Measurements from ENCODE around the gene ROBO1.

The ROBO1 gene

DNA sequence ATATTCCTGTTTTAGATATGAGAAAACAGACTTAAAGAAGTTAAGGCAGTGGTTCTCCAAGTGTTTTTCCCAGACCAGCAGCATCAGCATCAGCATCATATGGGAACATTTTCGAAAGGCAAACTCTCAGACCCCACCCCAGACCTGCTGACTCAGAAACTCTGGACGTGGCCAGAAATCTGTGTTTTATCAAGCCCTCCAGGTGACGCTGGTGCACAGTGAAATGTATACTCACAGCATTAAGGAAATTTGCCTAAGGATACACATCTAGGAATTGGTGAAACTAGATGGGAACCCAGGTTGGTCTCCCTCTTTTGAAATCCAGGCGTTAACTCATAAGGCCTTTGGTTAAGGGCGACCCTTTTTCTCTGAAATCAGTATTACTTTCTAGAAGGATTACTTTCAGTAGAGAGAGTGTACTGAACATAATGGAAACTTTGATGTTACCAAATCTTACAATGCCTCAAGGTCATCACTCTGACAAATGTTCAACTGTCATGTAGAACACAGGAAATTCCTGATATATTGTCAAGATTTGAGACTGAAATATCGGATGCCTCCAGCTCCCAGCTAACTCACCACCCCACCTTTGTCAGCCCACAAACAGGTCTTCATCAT, 910.2 kb downstream of the ROBO1 start:
- H3K9me3 Mint-ChIP-seq: peaks cover 15% of the 10 kb centered on the region
- no peaks in the 10 kb centered on the region for H3K4me1 Mint-ChIP-seq (ENCODE audit: low read depth)
- no peaks in the 10 kb centered on the region for H3K36me3 Mint-ChIP-seq (ENCODE audit: low read depth)
- no peak overlapping the region for H3K27ac Mint-ChIP-seq
- H3K27me3 Mint-ChIP-seq: no peaks in the 10 kb centered on the region
- no peak overlapping the region for H3K4me3 Mint-ChIP-seq
- no peak for DNase-seq

DNA sequence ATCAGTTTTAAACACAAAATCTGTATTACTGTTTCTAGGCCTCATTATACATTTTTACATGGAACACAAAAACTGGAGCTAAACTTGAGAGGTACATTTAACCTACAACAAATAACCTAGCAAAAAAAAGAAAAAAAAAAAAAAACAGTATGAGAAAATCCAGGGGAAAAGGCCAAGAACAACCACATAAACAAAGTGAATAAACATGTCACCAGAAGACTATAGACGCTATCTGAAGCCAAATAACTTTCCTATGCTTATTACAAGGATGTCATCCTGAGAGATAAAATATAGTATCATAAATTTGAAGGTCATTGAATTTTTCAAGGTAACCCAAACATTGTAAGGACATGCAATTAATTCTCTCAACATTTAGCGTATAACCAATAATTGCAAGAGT, 911.6 kb downstream of the ROBO1 start:
- Mint-ChIP-seq H3K27me3 (no peaks in the 10 kb centered on the region), H3K9me3 (peaks cover 11% of the 10 kb centered on the region), H3K36me3 (ENCODE audit: low read depth) (no peaks in the 10 kb centered on the region), H3K4me3 (no peak overlapping the region), H3K27ac (no peak overlapping the region), H3K4me1 (ENCODE audit: low read depth) (no peaks in the 10 kb centered on the region)
- DNase-seq: no peak

DNA sequence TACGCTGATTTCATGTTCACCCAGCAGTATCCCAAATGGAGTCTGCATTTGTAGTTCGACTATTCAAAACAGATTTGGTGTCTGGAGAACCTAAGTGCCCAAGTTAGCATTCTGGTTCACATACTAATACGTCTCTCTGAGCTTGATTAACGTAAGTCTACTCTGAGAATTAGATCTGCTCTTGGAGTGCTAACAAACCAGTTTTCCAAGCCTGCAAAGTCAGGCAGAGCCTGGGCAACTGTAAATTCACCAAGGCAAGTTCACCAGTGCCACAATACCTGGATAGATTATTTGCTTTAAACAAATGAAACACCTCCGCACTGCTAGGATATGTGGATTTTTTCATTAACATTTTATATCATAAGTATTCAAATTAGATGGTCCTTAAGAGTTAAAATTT, 912.6 kb downstream of the ROBO1 start:
- no peak for DNase-seq
- Mint-ChIP-seq H3K27ac (no peak overlapping the region), H3K4me1 (ENCODE audit: low read depth) (no peaks in the 10 kb centered on the region), H3K9me3 (peaks cover 9% of the 10 kb centered on the region), H3K27me3 (no peaks in the 10 kb centered on the region), H3K36me3 (ENCODE audit: low read depth) (no peaks in the 10 kb centered on the region), H3K4me3 (no peak overlapping the region)

DNA sequence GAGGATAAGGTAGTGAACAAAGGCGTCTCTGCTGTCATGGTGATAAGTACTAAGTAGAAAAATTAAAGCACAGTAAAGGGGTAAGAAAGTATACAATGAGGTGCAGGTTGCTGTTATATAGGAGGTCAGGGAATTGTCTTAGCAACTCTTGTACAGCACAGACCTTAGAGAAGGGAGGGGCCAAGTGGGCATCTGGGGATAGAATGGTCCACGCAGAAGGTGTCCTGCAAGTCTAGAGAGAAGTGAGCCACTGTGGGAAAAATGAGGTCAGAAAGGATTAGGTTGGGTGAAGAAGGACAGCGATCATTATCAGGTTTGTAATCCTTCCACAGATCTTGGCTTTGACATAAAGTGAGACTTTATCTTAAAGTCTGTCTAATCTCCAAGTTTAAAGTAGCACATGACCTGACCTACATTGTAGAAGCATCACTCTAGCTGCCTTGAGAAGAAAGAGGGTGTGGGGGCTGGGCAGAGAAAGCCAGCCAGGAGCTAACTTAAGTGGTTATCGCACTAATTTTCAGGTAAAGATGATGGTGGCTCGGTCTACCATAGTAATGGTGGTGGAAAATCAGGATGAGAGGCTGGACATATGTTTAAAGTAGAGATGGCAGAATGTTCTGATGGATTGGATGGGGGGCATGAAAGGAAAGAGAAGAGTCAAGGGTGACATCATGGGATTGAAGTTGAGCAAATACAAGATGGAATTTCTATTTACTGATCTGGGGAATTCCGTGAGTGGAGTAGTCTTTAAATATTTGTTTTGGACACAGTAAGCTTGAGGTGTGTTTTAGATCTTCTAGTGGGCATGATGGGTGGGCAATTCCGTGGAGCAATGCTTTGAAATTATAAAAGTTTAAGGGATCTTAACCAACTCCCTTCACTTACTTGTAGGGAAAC, 919.2 kb downstream of the ROBO1 start:
- Mint-ChIP-seq H3K36me3 (ENCODE audit: low read depth) (no peaks in the 10 kb centered on the region), H3K4me1 (ENCODE audit: low read depth) (no peaks in the 10 kb centered on the region), H3K27me3 (no peaks in the 10 kb centered on the region), H3K9me3 (peaks cover 2% of the 10 kb centered on the region), H3K27ac (no peak overlapping the region), H3K4me3 (no peak overlapping the region)
- no peak for DNase-seq

DNA sequence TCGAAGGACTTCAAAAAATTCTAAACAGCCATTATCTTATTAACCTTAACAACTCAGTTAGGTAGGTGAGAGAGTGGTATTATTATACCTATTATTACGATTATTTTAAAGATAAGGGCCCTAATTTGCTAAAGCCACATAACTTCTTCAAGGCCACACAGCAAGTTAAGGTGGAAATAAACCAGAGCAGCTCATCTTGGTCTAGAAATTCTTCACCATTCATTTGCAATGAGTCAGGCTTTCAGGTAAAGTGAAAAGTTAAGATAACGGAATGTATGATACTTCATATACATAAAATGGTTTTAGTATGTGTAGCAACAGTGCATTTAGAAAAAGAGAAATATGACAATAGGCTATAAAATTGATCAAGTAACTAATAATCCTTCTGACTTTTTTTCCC, 920.2 kb downstream of the ROBO1 start:
- no peak for DNase-seq
- H3K36me3 Mint-ChIP-seq (ENCODE audit: low read depth): no peaks in the 10 kb centered on the region
- H3K4me3 Mint-ChIP-seq: no peak overlapping the region
- peaks cover 2% of the 10 kb centered on the region for H3K9me3 Mint-ChIP-seq
- H3K4me1 Mint-ChIP-seq (ENCODE audit: low read depth): no peaks in the 10 kb centered on the region
- no peaks in the 10 kb centered on the region for H3K27me3 Mint-ChIP-seq
- H3K27ac Mint-ChIP-seq: no peak overlapping the region

DNA sequence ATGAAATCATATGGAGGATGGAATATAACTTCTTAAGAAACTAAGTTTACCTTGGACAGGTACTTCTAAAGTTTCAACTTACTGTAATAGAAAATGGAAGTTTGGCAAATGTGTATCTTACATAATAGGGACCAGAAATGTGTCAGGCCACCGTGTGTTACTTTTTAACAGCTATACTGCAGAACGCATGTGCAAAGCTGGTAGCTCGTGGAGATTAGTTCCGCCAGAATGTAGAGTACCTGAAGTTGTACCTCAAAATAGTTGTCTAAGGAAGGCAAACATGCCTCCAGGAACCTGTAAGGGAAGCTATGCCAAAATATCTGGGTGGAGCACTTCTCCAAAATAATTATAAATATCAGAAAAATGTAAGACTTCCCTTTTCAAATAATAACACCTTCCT, 920.6 kb downstream of the ROBO1 start:
- H3K27ac Mint-ChIP-seq: no peak overlapping the region
- H3K27me3 Mint-ChIP-seq: no peaks in the 10 kb centered on the region
- H3K9me3 Mint-ChIP-seq: peaks cover 2% of the 10 kb centered on the region
- no peak overlapping the region for H3K4me3 Mint-ChIP-seq
- no peaks in the 10 kb centered on the region for H3K4me1 Mint-ChIP-seq (ENCODE audit: low read depth)
- no peaks in the 10 kb centered on the region for H3K36me3 Mint-ChIP-seq (ENCODE audit: low read depth)
- DNase-seq: no peak

DNA sequence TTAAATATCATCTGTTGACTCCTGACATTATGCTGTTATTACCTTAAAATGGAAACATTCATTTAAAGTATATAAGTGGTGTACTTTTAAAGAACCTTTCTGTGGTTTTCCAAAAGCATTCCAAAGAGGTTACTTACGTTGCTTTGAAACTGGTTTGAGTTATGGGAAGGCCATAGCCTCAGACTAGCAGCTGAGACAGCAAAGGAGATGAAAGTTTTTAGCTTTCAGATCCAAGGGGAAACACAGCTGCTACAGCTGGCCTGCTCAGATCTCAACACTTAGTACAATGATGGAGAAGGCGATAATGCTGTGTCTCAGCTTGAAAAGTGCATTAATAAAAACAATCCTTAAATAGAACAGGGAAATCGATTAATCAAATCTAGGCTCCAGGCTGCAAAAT, 921.1 kb downstream of the ROBO1 start:
- H3K9me3 Mint-ChIP-seq: peaks cover 2% of the 10 kb centered on the region

DNA sequence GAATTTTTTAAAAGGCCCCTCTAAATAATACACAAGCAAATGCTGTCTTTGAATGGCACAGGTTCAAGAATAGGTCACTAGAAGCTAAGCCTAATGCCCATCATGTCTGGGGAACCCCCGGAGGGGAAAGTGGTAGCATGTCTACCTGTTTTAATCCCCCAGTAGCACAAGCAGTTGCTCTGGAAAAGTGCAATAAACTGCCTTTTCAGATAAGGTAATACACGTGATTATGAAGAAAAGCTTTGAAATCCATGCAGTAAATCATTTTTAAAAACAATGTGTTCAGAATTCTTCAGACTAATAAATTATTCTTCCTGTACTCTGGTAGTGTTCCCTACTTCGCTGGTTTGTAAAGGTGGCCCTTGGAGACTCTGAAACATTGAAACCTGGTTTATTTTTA, 922.2 kb downstream of the ROBO1 start:
- no peaks in the 10 kb centered on the region for H3K36me3 Mint-ChIP-seq (ENCODE audit: low read depth)
- H3K9me3 Mint-ChIP-seq: peaks cover 2% of the 10 kb centered on the region
- DNase-seq: no peak
- no peaks in the 10 kb centered on the region for H3K4me1 Mint-ChIP-seq (ENCODE audit: low read depth)
- H3K27me3 Mint-ChIP-seq: no peaks in the 10 kb centered on the region
- no peak overlapping the region for H3K4me3 Mint-ChIP-seq
- no peak overlapping the region for H3K27ac Mint-ChIP-seq

More for the DNA sequence above, 921.1 kb downstream of the ROBO1 start:
- Mint-ChIP-seq H3K27ac (no peak overlapping the region), H3K36me3 (ENCODE audit: low read depth) (no peaks in the 10 kb centered on the region), H3K27me3 (no peaks in the 10 kb centered on the region), H3K4me1 (ENCODE audit: low read depth) (no peaks in the 10 kb centered on the region), H3K4me3 (no peak overlapping the region)
- no peak for DNase-seq

DNA sequence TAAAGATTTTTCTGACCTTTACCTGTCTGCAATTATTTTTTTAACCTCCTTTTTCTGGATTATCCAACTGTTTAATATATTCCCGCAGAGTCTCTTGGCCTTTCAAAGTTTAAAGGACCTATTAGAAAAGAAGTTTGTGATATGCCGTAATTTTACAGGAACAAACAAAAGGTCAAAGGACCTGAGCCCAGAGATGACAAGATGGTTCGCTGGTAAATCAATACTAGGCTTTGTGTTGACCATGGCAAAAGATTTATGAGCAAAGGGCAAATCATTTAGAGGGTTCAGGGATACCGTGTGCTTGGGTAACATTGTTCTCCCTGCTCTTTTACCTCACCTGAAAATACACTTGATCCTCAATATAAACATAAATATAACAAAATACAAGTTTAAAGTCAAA, 923.5 kb downstream of the ROBO1 start:
- no peaks in the 10 kb centered on the region for H3K4me1 Mint-ChIP-seq (ENCODE audit: low read depth)
- peaks cover 3% of the 10 kb centered on the region for H3K9me3 Mint-ChIP-seq
- H3K36me3 Mint-ChIP-seq (ENCODE audit: low read depth): no peaks in the 10 kb centered on the region
- no peak overlapping the region for H3K27ac Mint-ChIP-seq
- DNase-seq: no peak
- no peaks in the 10 kb centered on the region for H3K27me3 Mint-ChIP-seq
- H3K4me3 Mint-ChIP-seq: no peak overlapping the region

DNA sequence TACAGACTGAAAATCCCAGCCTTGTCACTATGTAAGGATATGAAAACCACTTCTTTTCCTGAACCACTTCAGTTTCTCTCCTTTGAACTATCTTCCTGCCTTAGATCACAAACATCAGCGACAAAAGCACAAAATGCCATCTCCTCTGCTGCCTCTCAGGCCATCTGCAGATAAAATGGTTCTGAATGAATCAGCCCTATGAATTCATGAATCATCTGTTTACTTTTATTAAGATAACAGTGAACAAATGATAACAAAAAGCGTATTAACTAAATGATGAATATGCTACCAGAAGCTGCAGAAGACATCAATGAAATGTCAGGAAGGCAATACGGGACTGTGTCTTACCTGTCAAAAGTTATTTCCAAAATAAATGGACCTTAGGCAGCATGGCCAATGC, 928.1 kb downstream of the ROBO1 start:
- H3K9me3 Mint-ChIP-seq: peaks cover 11% of the 10 kb centered on the region

DNA sequence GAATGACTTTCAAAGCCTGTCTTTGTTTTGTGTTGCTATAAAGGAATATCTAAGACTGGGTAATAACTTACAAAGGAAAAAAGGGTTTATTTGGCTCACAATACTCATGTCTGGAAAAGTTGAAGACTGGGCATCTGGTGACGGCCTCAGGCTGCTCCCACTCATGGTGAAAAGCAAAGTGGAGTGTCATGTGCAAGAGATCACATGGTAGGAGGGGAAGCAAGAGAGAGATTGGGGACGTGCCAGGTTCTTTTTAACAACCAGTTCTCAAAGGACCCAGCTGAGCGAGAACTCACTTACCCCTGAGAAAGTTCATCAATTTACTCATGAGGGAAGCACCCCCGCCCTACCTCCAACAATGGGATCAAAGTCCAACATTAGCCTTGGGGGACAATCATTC, 929.4 kb downstream of the ROBO1 start:
- Mint-ChIP-seq H3K27me3 (no peaks in the 10 kb centered on the region), H3K27ac (no peak overlapping the region), H3K4me1 (ENCODE audit: low read depth) (no peaks in the 10 kb centered on the region), H3K9me3 (peaks cover 11% of the 10 kb centered on the region), H3K36me3 (ENCODE audit: low read depth) (no peaks in the 10 kb centered on the region), H3K4me3 (no peak overlapping the region)
- DNase-seq: no peak

More for the DNA sequence above, 928.1 kb downstream of the ROBO1 start:
- Mint-ChIP-seq H3K27me3 (no peaks in the 10 kb centered on the region), H3K27ac (no peak overlapping the region), H3K4me1 (ENCODE audit: low read depth) (no peaks in the 10 kb centered on the region), H3K36me3 (ENCODE audit: low read depth) (no peaks in the 10 kb centered on the region), H3K4me3 (no peak overlapping the region)
- DNase-seq: no peak

DNA sequence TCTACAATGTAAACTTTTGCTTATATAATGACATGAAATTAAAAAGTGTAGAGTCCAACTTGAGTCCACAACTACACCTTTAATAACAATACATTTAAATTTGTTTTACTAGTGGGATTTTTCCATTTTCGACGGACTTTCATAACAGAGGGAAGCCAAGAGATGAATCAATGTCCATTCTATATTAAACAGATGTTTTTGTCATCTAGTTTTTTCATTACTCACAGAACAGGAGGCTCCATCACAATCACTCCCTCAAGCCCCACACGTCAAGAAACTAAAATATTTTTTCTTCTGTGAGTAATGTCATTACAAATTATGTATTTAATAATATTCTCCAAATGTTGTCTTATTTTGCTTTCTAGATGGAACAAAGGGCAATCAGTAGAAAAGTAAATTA, 932.9 kb downstream of the ROBO1 start:
- H3K9me3 Mint-ChIP-seq: peaks cover 16% of the 10 kb centered on the region
- H3K27me3 Mint-ChIP-seq: no peaks in the 10 kb centered on the region
- no peak for DNase-seq
- no peaks in the 10 kb centered on the region for H3K36me3 Mint-ChIP-seq (ENCODE audit: low read depth)
- no peaks in the 10 kb centered on the region for H3K4me1 Mint-ChIP-seq (ENCODE audit: low read depth)
- H3K4me3 Mint-ChIP-seq: no peak overlapping the region
- no peak overlapping the region for H3K27ac Mint-ChIP-seq

DNA sequence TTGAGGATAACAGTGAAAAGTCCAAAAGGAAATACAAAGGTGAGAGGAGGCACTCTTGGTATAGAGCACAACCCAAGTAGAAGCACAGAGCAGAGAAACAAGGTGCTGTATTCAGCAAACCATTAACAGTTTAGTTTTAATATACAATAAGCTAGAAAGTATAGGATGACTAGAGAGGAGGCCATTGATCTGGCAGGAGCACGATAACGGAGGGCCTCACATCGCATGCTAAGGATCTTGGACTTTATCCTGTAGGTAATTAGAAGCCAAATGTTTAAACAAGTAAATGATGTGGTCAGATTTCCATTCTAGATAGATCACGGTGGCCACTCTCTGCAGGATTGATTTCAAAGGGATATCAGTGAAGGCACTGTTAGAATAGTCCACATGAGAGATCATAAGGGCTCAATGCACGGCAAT, 935.0 kb downstream of the ROBO1 start:
- Mint-ChIP-seq H3K9me3 (peaks cover 7% of the 10 kb centered on the region), H3K4me3 (no peak overlapping the region), H3K27me3 (no peaks in the 10 kb centered on the region), H3K4me1 (ENCODE audit: low read depth) (no peaks in the 10 kb centered on the region), H3K27ac (no peak overlapping the region), H3K36me3 (ENCODE audit: low read depth) (no peaks in the 10 kb centered on the region)
- no peak for DNase-seq

DNA sequence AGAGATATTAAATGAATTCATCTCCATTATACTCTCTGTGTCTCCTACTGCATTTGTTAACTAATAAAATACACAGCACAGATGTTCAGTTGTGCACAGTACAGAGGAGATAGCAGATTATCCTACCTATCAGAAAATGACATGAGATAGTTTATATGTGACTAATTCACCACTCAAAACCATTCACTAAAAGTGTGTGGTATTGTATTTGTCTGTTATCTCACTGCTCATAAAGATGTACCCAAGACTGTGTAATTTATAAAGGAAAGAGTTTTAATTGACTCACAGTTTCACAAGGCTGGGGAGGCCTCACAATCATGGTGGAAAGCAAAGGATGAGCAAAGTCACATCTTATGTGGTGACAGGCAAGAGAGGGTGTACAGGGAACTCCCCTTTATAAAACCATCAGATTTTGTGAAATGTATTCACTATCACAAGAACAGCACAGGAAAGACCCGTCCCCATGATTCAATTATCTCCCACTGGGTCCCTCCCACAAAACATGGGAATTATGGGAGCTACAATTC, 936.3 kb downstream of the ROBO1 start:
- Mint-ChIP-seq H3K27ac (no peak overlapping the region), H3K9me3 (peaks cover 11% of the 10 kb centered on the region), H3K27me3 (no peaks in the 10 kb centered on the region), H3K36me3 (ENCODE audit: low read depth) (no peaks in the 10 kb centered on the region), H3K4me1 (ENCODE audit: low read depth) (no peaks in the 10 kb centered on the region), H3K4me3 (no peak overlapping the region)
- no peak for DNase-seq

DNA sequence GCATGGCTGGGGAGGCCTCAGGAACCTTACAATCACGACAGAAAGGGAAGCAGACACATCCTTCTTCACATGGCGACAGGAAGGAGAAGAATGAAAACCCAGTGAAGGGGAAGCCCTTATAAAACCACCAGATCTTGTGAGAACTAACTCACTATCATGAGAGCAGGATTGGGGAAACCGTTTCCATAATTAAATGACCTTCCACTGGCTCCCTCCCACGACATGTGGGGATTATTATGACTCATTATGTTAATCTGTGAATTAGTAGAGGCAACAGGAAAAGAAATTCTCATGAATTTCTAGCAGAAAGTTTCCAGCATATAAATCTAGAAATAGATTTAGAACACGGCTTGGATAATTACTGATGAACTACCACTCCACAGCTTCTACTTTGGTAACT, 937.3 kb downstream of the ROBO1 start:
- Mint-ChIP-seq H3K4me1 (ENCODE audit: low read depth) (no peaks in the 10 kb centered on the region), H3K9me3 (peaks cover 11% of the 10 kb centered on the region), H3K27ac (no peak overlapping the region), H3K27me3 (no peaks in the 10 kb centered on the region), H3K4me3 (no peak overlapping the region), H3K36me3 (ENCODE audit: low read depth) (no peaks in the 10 kb centered on the region)
- no peak for DNase-seq

Data from activated T-cell treated with anti-CD3 and anti-CD28 coated beads, Interleukin-2, amount 50 U/mL, for 24 hours (primary cell).